ENCODE measurements around the gene RAI14. TPM values are rescaled to one million over a fixed set of nuclear protein-coding genes. Genes with fewer than 3 reads are reported as not detected.
A peak's percentile ranks its signal among the peaks of the same experiment; 100 is the strongest.

The RAI14 gene
- total and polyA plus RNA-seq, 2 donors (not counting 3 experiments of a cell fraction or from before 2014, with no cell fraction given), result 114 to 369 TPM

- POLR2A ChIA-PET, result no interaction called here
Observed at GRCh38 chr5:34620185-34620584, 35.9 kb upstream of the RAI14 start.

GRCh38 chr5:34621277-34622097, 34.6 kb upstream of the RAI14 start:
- H3K4me2 ChIP-seq (ENCODE audit: insufficient read depth, low read length), result no peak overlapping the region

More at GRCh38 chr5:34620185-34620584, 35.9 kb upstream of the RAI14 start:
- Histone ChIP-seq H3K4me3 (replicated peaks in 1 of 3; ENCODE audit: insufficient read depth in 1 of 3, low read depth in 1 of 3, low read length in 3 of 3) (no peak overlapping the region), H3K4me2 (ENCODE audit: insufficient read depth, low read length) (no peak overlapping the region), H3K27me3 (ENCODE audit: control insufficient read depth in 2 of 2, insufficient read depth in 2 of 2, low read length in 2 of 2) (no peaks in the 10 kb centered on the region), H4K20me1 (replicated peaks; ENCODE audit: control insufficient read depth, extremely low read depth, insufficient read depth, low read length) (no peaks in the 10 kb centered on the region), H3K9ac (replicated peaks; ENCODE audit: extremely low read depth, insufficient read depth, low read length) (no peak overlapping the region), H3K36me3 (ENCODE audit: control insufficient read depth in 2 of 2, extremely low read depth in 1 of 2, insufficient read depth in 2 of 2, low read length in 2 of 2) (no peaks in the 10 kb centered on the region), H3K9me1 (replicated peaks; ENCODE audit: control insufficient read depth, extremely low read depth, insufficient read depth, low read length) (no peaks in the 10 kb centered on the region), H3K9me3 (replicated peaks; ENCODE audit: control insufficient read depth, insufficient read depth, low read length) (no peaks in the 10 kb centered on the region), H3K4me1 (ENCODE audit: control insufficient read depth, extremely low read depth, insufficient read depth, low read length) (peaks cover 18% of the 10 kb centered on the region), H3K79me2 (ENCODE audit: control insufficient read depth, insufficient read depth, low read length) (no peaks in the 10 kb centered on the region), H3K27ac (ENCODE audit: insufficient read depth, low read depth, low read length) (no peak overlapping the region), H2AFZ (ENCODE audit: low read depth, low read length) (peak overlapping the region; percentile 48)
- TF ChIP-seq POLR2A (IDR thresholded peaks at IDR 0.05; ENCODE audit: low read depth, low read length) (no peak), JUN (IDR thresholded peaks at IDR 0.05; ENCODE audit: borderline replicate concordance, insufficient read depth, insufficient read length, low read depth) (peak; percentile 37)
- CTCF ChIA-PET, result no interaction called here
- FAIRE-seq (peak; percentile 55), DNase-seq (ENCODE audit: low read depth, low spot score) (peak; percentile 90)
- dilution Hi-C loops (cut with MboI; ENCODE audit: extremely low pct_ligation_motif_present, low sequenced_read_pairs), result no loop called here
- intact Hi-C loops (cut with micrococcal nuclease), result no loop called here
- BruUV-seq (replicated peaks), result no TSS peak

More at GRCh38 chr5:34621277-34622097, 34.6 kb upstream of the RAI14 start:
- peak; percentile 26 for FAIRE-seq
- BruUV-seq (replicated peaks), result no TSS peak
- no peaks in the 10 kb centered on the region for H3K9me3 ChIP-seq (replicated peaks; ENCODE audit: control insufficient read depth, insufficient read depth, low read length)
- CTCF ChIA-PET, result interaction anchor here (0.7 to 1.6 kb wide), 2 partner anchors 31 to 99 kb away, joined by 3 read pairs; no protein-coding TSS in a partner anchor
- peaks cover 29% of the 10 kb centered on the region for H3K4me1 ChIP-seq (ENCODE audit: control insufficient read depth, extremely low read depth, insufficient read depth, low read length)
- H3K9ac ChIP-seq (replicated peaks; ENCODE audit: extremely low read depth, insufficient read depth, low read length), result no peak overlapping the region
- intact Hi-C loops (cut with micrococcal nuclease), result no loop called here
- DNase-seq (ENCODE audit: low read depth, low spot score), result peak; percentile 93
- dilution Hi-C loops (cut with MboI; ENCODE audit: extremely low pct_ligation_motif_present, low sequenced_read_pairs), result no loop called here
- no peaks in the 10 kb centered on the region for H3K36me3 ChIP-seq (ENCODE audit: control insufficient read depth in 2 of 2, extremely low read depth in 1 of 2, insufficient read depth in 2 of 2, low read length in 2 of 2)
- H2AFZ ChIP-seq (ENCODE audit: low read depth, low read length), result peak overlapping the region; percentile 41
- peak overlapping the region; percentile 1 for H3K27ac ChIP-seq (ENCODE audit: insufficient read depth, low read depth, low read length)
- no peaks in the 10 kb centered on the region for H4K20me1 ChIP-seq (replicated peaks; ENCODE audit: control insufficient read depth, extremely low read depth, insufficient read depth, low read length)
- POLR2A ChIA-PET, result interaction anchor here (1.4 kb wide), 1 partner anchor 34 kb away, joined by 3 read pairs; the partner anchor contains the start of gene RAI14
- H3K4me3 ChIP-seq (replicated peaks in 1 of 3; ENCODE audit: insufficient read depth in 1 of 3, low read depth in 1 of 3, low read length in 3 of 3), result no peak overlapping the region
- H3K27me3 ChIP-seq (ENCODE audit: control insufficient read depth in 2 of 2, insufficient read depth in 2 of 2, low read length in 2 of 2), result no peaks in the 10 kb centered on the region
- TF ChIP-seq MAX (IDR thresholded peaks at IDR 0.05; ENCODE audit: insufficient read depth, insufficient read length) (no peak), JUN (IDR thresholded peaks at IDR 0.05; ENCODE audit: borderline replicate concordance, insufficient read depth, insufficient read length, low read depth) (peak; percentile 60), POLR2A (IDR thresholded peaks at IDR 0.05; ENCODE audit: low read depth, low read length) (no peak), GATA2 (IDR thresholded peaks at IDR 0.05; ENCODE audit: insufficient read depth, insufficient read length, low read depth, low read length) (no peak), POLR2AphosphoS5 (IDR thresholded peaks at IDR 0.05; ENCODE audit: insufficient read depth, low read depth, low read length) (no peak), MYC (IDR thresholded peaks at IDR 0.05; ENCODE audit: low read depth, low read length) (no peak), CTCF (IDR thresholded peaks at IDR 0.05; ENCODE audit: extremely low read depth in 1 of 2, insufficient read depth in 1 of 2, low read depth in 1 of 2, low read length in 2 of 2) (no peak)
- no peaks in the 10 kb centered on the region for H3K79me2 ChIP-seq (ENCODE audit: control insufficient read depth, insufficient read depth, low read length)
- no peaks in the 10 kb centered on the region for H3K9me1 ChIP-seq (replicated peaks; ENCODE audit: control insufficient read depth, extremely low read depth, insufficient read depth, low read length)

All from endothelial cell of umbilical vein (primary cell).